ENCODE measurements around the gene TXLNB.

TXLNB gene

DNA sequence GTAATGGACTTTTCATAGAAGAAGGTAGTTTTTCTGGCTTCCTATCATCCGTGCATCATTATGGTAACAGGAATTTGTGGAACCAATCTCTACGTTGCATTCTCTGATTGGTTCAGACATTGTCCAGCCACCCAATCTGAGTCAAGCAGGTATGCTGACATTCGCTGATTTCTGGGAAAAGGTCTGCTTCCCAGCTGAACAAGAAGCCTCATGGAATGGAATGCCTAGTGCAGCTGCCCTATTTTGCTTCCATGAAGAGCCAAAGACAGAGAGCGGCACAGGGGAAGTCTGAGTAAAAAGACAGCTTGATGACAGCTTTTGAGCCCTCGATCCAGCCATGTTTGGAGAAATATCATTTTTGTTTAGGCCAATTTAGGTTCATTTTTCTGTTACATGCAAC is 38.5 kb upstream of the TXLNB start:
- TF ChIP-seq, protein P1, sequence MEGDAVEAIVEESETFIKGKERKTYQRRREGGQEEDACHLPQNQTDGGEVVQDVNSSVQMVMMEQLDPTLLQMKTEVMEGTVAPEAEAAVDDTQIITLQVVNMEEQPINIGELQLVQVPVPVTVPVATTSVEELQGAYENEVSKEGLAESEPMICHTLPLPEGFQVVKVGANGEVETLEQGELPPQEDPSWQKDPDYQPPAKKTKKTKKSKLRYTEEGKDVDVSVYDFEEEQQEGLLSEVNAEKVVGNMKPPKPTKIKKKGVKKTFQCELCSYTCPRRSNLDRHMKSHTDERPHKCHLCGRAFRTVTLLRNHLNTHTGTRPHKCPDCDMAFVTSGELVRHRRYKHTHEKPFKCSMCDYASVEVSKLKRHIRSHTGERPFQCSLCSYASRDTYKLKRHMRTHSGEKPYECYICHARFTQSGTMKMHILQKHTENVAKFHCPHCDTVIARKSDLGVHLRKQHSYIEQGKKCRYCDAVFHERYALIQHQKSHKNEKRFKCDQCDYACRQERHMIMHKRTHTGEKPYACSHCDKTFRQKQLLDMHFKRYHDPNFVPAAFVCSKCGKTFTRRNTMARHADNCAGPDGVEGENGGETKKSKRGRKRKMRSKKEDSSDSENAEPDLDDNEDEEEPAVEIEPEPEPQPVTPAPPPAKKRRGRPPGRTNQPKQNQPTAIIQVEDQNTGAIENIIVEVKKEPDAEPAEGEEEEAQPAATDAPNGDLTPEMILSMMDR (IDR thresholded peaks at IDR 0.05; ENCODE audit: poor library complexity, severe bottlenecking) = no peak
- no peak for DNase-seq (ENCODE audit: low spot score)
- Histone ChIP-seq H3K27me3 (ENCODE audit: insufficient read depth, poor library complexity, severe bottlenecking) (no peaks in the 10 kb centered on the region), H3K4me1 (ENCODE audit: insufficient read depth, poor library complexity, severe bottlenecking) (peaks cover 9% of the 10 kb centered on the region), H3K36me3 (ENCODE audit: low read depth) (no peaks in the 10 kb centered on the region), H3K27ac (ENCODE audit: poor library complexity, severe bottlenecking) (no peak overlapping the region), H3K9me3 (ENCODE audit: severe bottlenecking) (no peaks in the 10 kb centered on the region), H3K4me3 (ENCODE audit: severe bottlenecking) (no peak overlapping the region)
- no peak for ATAC-seq (ENCODE audit: low read depth)

DNA sequence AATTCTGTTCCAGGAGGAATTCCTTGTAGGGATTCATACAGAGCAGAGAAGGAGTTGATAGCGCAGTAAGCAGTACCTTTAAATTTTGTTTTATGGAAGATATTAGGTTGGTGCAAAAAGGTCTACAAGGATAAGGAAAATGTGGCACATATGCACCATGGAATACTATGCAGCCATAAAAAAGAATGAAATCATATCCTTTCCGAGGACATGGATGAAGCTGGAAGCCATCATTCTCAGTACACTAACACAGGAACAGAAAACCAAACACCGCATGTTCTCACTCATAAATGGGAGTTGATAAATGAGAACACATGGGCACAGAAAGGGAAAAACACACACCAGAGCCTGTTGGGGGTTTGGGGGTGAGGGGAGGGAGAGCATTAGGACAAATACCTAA is 37.4 kb upstream of the TXLNB start:
- Histone ChIP-seq H3K9me3 (ENCODE audit: severe bottlenecking) (no peaks in the 10 kb centered on the region), H3K4me3 (ENCODE audit: severe bottlenecking) (no peak overlapping the region), H3K27ac (ENCODE audit: poor library complexity, severe bottlenecking) (no peak overlapping the region), H3K27me3 (ENCODE audit: insufficient read depth, poor library complexity, severe bottlenecking) (no peaks in the 10 kb centered on the region), H3K36me3 (ENCODE audit: low read depth) (no peaks in the 10 kb centered on the region), H3K4me1 (ENCODE audit: insufficient read depth, poor library complexity, severe bottlenecking) (peaks cover under 1% of the 10 kb centered on the region)
- no peak for DNase-seq (ENCODE audit: low spot score)
- TF ChIP-seq, protein P1 (IDR thresholded peaks at IDR 0.05; ENCODE audit: poor library complexity, severe bottlenecking) = no peak
- ATAC-seq (ENCODE audit: low read depth) = no peak

DNA sequence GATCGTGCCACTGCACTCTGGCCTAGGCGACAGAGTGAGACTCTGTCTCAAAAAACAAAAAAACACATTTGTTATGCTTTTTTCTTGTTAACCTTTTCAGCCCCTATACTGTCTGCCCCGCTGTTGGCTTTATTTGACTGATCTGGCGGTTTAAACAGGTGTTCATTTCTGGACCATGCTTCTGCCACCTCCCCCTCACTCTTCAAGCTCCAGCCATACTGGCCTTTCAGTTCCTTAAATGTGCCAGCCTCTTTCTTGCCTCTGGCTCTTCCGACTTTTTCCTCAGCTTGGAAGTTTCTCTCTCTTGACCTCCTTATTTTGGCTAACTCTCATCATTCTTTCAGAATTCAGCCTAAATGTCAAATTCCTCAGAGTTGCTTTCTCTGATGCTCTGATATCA is 35.2 kb upstream of the TXLNB start:
- Histone ChIP-seq H3K9me3 (ENCODE audit: severe bottlenecking) (no peaks in the 10 kb centered on the region), H3K36me3 (ENCODE audit: low read depth) (no peaks in the 10 kb centered on the region), H3K27me3 (ENCODE audit: insufficient read depth, poor library complexity, severe bottlenecking) (no peaks in the 10 kb centered on the region), H3K4me1 (ENCODE audit: insufficient read depth, poor library complexity, severe bottlenecking) (peaks cover 5% of the 10 kb centered on the region), H3K27ac (ENCODE audit: poor library complexity, severe bottlenecking) (no peak overlapping the region), H3K4me3 (ENCODE audit: severe bottlenecking) (no peak overlapping the region)
- DNase-seq (ENCODE audit: low spot score) (no peak), ATAC-seq (ENCODE audit: low read depth) (no peak)
- TF ChIP-seq, protein P1 (IDR thresholded peaks at IDR 0.05; ENCODE audit: poor library complexity, severe bottlenecking) = no peak

DNA sequence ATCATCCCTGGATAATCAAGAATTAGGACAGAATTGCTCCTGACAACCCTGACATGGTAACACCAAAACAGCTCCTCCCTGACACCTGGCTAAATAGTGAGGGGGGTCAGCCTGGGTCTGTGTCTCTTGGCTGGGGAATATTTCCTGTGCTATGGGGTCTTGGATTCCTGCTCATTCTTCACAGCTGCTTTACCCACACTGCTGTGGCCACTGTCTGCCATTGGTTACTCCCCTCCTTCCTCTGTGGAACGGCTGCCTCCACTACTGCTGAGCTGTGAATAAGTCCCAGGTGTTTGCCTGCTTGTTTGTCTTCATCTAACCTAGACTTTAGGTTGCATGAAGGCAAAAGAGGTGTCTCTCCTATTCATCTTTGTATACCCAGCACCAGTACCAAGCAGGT is 33.9 kb upstream of the TXLNB start:
- H3K36me3 ChIP-seq (ENCODE audit: low read depth) = no peaks in the 10 kb centered on the region
- ATAC-seq (ENCODE audit: low read depth) = no peak
- TF ChIP-seq, protein P1 (IDR thresholded peaks at IDR 0.05; ENCODE audit: poor library complexity, severe bottlenecking) = no peak
- no peaks in the 10 kb centered on the region for H3K9me3 ChIP-seq (ENCODE audit: severe bottlenecking)
- no peak overlapping the region for H3K4me3 ChIP-seq (ENCODE audit: severe bottlenecking)
- peaks cover 5% of the 10 kb centered on the region for H3K4me1 ChIP-seq (ENCODE audit: insufficient read depth, poor library complexity, severe bottlenecking)
- no peaks in the 10 kb centered on the region for H3K27me3 ChIP-seq (ENCODE audit: insufficient read depth, poor library complexity, severe bottlenecking)
- no peak overlapping the region for H3K27ac ChIP-seq (ENCODE audit: poor library complexity, severe bottlenecking)
- DNase-seq (ENCODE audit: low spot score) = no peak

DNA sequence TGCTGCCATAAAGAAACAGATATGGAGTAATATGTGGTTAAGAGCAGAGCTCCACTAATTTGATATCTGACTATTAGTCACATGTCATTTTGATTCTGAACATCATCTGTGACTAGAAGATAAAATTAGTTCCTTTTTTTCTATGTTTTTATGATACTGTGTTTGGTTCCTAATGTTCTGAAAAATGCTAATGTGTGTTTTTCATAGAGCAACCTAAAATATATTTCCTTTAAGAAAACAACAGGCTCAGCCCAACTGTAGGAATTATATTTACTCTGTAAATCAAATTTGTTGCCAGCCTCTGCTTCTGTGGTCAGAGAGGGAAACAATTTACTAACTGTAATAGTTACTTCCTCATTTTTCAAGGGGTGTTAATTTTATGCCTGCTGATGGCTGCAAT is 33.3 kb upstream of the TXLNB start:
- ATAC-seq (ENCODE audit: low read depth) (no peak), DNase-seq (ENCODE audit: low spot score) (no peak)
- H3K4me3 ChIP-seq (ENCODE audit: severe bottlenecking) = no peak overlapping the region
- peaks cover 5% of the 10 kb centered on the region for H3K4me1 ChIP-seq (ENCODE audit: insufficient read depth, poor library complexity, severe bottlenecking)
- no peaks in the 10 kb centered on the region for H3K27me3 ChIP-seq (ENCODE audit: insufficient read depth, poor library complexity, severe bottlenecking)
- no peaks in the 10 kb centered on the region for H3K9me3 ChIP-seq (ENCODE audit: severe bottlenecking)
- no peak overlapping the region for H3K27ac ChIP-seq (ENCODE audit: poor library complexity, severe bottlenecking)
- TF ChIP-seq, protein P1 (IDR thresholded peaks at IDR 0.05; ENCODE audit: poor library complexity, severe bottlenecking) = no peak
- no peaks in the 10 kb centered on the region for H3K36me3 ChIP-seq (ENCODE audit: low read depth)
